ENCODE data around the gene EVA1C.

DNA sequence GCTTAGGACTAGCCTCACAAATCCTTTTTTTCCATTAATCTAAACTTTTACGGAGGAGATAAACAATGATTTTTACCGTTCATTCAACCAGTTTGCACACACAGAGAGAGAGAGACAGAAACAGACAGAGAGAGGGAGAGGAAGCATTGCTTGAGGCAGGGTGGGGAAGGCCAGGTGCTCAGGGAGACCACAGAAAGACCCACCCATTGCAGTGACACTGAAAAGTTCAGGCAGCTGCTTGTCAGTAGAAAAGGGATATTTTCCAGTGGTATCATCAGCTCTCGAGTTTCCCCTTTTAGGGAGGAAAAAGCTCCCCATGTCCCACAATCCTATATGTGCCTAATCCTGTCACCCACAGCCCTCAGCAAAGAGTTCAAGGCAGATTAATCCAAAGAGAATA lies 145.6 kb downstream of the EVA1C start:
- TF ChIP-seq, protein P1, sequence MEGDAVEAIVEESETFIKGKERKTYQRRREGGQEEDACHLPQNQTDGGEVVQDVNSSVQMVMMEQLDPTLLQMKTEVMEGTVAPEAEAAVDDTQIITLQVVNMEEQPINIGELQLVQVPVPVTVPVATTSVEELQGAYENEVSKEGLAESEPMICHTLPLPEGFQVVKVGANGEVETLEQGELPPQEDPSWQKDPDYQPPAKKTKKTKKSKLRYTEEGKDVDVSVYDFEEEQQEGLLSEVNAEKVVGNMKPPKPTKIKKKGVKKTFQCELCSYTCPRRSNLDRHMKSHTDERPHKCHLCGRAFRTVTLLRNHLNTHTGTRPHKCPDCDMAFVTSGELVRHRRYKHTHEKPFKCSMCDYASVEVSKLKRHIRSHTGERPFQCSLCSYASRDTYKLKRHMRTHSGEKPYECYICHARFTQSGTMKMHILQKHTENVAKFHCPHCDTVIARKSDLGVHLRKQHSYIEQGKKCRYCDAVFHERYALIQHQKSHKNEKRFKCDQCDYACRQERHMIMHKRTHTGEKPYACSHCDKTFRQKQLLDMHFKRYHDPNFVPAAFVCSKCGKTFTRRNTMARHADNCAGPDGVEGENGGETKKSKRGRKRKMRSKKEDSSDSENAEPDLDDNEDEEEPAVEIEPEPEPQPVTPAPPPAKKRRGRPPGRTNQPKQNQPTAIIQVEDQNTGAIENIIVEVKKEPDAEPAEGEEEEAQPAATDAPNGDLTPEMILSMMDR (IDR thresholded peaks at IDR 0.05; ENCODE audit: poor library complexity): no peak
- TF ChIP-seq EZH2 (IDR thresholded peaks at IDR 0.05; ENCODE audit: borderline replicate concordance): no peak
